ENCODE data around the gene DUOXA1. TPM values are rescaled to one million over a fixed set of nuclear protein-coding genes. Genes with fewer than 3 reads are reported as not detected.

The DUOXA1 gene
- total and polyA plus RNA-seq, 9 of the 15 experiments (the other 6 are each of a cell fraction or from before 2014, with no cell fraction given), result 0.17 to 0.74 (median 0.24) TPM; not detected in 6

DNA sequence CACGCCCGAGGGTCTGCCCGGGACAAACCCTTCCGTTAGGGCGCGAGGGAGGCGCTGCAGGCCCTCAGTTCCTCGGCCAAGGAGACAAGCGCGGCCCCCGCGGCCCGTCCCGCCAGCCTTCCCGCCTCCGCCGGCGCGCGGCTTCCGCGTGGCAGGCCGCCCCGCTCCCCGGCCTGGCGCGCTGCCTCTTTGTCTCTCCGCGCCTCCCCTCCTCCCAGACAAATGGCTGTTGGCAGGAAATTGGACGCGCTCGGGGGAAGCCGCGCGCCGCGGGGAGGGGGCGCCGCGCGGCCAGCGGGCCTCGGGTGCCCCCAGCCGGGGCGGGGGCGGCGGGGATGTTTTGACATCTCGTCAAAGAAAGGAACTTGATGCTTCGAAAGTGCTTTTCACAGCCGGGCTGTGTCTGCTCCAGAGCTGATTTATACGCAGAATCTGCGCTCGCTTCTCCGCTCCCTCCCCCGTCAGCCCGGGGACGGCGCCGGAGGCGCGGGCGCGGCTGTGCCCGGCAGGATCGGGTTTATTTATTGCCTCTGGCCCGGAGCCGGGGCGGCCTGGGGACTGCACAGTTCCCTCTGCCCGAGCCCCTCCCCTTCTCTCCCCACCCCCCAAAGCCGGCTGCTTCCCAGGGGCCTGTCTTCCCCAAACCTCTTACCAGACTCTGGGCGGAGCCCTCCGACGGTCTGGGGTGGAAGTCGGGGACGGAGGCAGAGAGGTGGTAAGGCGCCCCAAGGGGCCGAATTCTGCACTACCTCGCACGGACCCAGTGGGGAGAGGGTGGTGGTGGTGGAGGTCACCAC is 37.4 kb upstream of the DUOXA1 start (continued):
- TF ChIP-seq, protein P1, sequence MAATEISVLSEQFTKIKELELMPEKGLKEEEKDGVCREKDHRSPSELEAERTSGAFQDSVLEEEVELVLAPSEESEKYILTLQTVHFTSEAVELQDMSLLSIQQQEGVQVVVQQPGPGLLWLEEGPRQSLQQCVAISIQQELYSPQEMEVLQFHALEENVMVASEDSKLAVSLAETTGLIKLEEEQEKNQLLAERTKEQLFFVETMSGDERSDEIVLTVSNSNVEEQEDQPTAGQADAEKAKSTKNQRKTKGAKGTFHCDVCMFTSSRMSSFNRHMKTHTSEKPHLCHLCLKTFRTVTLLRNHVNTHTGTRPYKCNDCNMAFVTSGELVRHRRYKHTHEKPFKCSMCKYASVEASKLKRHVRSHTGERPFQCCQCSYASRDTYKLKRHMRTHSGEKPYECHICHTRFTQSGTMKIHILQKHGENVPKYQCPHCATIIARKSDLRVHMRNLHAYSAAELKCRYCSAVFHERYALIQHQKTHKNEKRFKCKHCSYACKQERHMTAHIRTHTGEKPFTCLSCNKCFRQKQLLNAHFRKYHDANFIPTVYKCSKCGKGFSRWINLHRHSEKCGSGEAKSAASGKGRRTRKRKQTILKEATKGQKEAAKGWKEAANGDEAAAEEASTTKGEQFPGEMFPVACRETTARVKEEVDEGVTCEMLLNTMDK (IDR thresholded peaks at IDR 0.05; ENCODE audit: borderline replicate concordance, insufficient read depth, low read depth, low read length, poor library complexity, severe bottlenecking), result peak; percentile 75
- TF ChIP-seq, protein P2, sequence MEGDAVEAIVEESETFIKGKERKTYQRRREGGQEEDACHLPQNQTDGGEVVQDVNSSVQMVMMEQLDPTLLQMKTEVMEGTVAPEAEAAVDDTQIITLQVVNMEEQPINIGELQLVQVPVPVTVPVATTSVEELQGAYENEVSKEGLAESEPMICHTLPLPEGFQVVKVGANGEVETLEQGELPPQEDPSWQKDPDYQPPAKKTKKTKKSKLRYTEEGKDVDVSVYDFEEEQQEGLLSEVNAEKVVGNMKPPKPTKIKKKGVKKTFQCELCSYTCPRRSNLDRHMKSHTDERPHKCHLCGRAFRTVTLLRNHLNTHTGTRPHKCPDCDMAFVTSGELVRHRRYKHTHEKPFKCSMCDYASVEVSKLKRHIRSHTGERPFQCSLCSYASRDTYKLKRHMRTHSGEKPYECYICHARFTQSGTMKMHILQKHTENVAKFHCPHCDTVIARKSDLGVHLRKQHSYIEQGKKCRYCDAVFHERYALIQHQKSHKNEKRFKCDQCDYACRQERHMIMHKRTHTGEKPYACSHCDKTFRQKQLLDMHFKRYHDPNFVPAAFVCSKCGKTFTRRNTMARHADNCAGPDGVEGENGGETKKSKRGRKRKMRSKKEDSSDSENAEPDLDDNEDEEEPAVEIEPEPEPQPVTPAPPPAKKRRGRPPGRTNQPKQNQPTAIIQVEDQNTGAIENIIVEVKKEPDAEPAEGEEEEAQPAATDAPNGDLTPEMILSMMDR (IDR thresholded peaks at IDR 0.05 in 2 of 3, conservative IDR thresholded peaks at IDR 0.05 in 1 of 3; ENCODE audit: insufficient read depth in 2 of 3, low read depth in 1 of 3, low read length in 3 of 3), result peak; percentile 78 to 95 (median 86)
- peak; percentile 84 for TF ChIP-seq L3MBTL2 (IDR thresholded peaks at IDR 0.05)
- no peak for TF ChIP-seq ZNF143 (CRISPR knock-in tag; IDR thresholded peaks at IDR 0.05)
- peak; percentile 50 to 77; a peak in 3 of 4 replicates for TF ChIP-seq MAZ (CRISPR knock-in tag; conservative IDR thresholded peaks at IDR 0.05 in 1 of 2, IDR thresholded peaks at IDR 0.05 in 1 of 2)
- TF ChIP-seq PHF21A (IDR thresholded peaks at IDR 0.05; ENCODE audit: borderline replicate concordance, low read depth), result no peak
- TF ChIP-seq RAD21 (CRISPR knock-in tag; conservative IDR thresholded peaks at IDR 0.05 in 1 of 2, IDR thresholded peaks at IDR 0.05 in 1 of 2), result peak; percentile 25 to 36
- no peak for TF ChIP-seq ETS2 (tag; IDR thresholded peaks at IDR 0.05; ENCODE audit: borderline replicate concordance, poor library complexity, severe bottlenecking)
- TF ChIP-seq CREB1 (IDR thresholded peaks at IDR 0.05), result peak; percentile 87
- TF ChIP-seq CREB1 (CRISPR knock-in tag; IDR thresholded peaks at IDR 0.05), result 0 out of 2 replicates have a peak, but pooled peaks have one; percentile 28
- TF ChIP-seq SRSF7 (optimal IDR thresholded peaks at IDR 0.05; ENCODE audit: low read depth, low read length), result no peak
- TF ChIP-seq KLF6 (CRISPR knock-in tag; IDR thresholded peaks at IDR 0.05; ENCODE audit: borderline replicate concordance), result no peak
- no peak for TF ChIP-seq ZNF551 (CRISPR knock-in tag; IDR thresholded peaks at IDR 0.05)
- TF ChIP-seq, protein P3, sequence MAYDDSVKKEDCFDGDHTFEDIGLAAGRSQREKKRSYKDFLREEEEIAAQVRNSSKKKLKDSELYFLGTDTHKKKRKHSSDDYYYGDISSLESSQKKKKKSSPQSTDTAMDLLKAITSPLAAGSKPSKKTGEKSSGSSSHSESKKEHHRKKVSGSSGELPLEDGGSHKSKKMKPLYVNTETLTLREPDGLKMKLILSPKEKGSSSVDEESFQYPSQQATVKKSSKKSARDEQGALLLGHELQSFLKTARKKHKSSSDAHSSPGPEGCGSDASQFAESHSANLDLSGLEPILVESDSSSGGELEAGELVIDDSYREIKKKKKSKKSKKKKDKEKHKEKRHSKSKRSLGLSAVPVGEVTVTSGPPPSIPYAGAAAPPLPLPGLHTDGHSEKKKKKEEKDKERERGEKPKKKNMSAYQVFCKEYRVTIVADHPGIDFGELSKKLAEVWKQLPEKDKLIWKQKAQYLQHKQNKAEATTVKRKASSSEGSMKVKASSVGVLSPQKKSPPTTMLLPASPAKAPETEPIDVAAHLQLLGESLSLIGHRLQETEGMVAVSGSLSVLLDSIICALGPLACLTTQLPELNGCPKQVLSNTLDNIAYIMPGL (CRISPR knock-in tag; IDR thresholded peaks at IDR 0.05), result no peak; the same call in 1 of the 2 replicates
- 0 out of 2 replicates have a peak, but pooled peaks have one; percentile 67 for TF ChIP-seq NBN (IDR thresholded peaks at IDR 0.05; ENCODE audit: low read depth)
- peak; percentile 64 for TF ChIP-seq RBBP5 (IDR thresholded peaks at IDR 0.05; ENCODE audit: borderline replicate concordance, insufficient read depth, low read length, poor library complexity, severe bottlenecking)
- TF ChIP-seq ZNF165 (CRISPR knock-in tag; IDR thresholded peaks at IDR 0.05; ENCODE audit: borderline replicate concordance), result no peak
- TF ChIP-seq SMAD4 (CRISPR knock-in tag; conservative IDR thresholded peaks at IDR 0.05), result peak; percentile 11
- TF ChIP-seq TAL1 (IDR thresholded peaks at IDR 0.05), result no peak
- no peak for TF ChIP-seq SMC3 (conservative IDR thresholded peaks at IDR 0.05; ENCODE audit: insufficient read depth, low read depth, low read length)
